ENCODE data around the gene ADO. TPM values are rescaled to one million over a fixed set of nuclear protein-coding genes. Genes with fewer than 3 reads are reported as not detected.

The ADO gene
- total RNA-seq, 1 donor from 2014 or later, result 34.1 TPM

Other genes starting within 250 kb of the ADO start
- 126 and 137 TPM in 2 replicates for gene EGR2, start 11.6 kb downstream of the ADO start, total RNA-seq

All from activated T-helper 2 cell treated with anti-CD3 and anti-CD28 coated beads, Interferon-gamma antibody, Interleukin-2, Interleukin-4, amounts not matched to agents 10 μg/mL and 5 μg/mL and 100 μg/mL, durations not matched to agents 14 hours and 24 hours and 36 hours (primary cell).